ENCODE measurements around the gene ANXA1. TPM values are rescaled to one million over a fixed set of nuclear protein-coding genes. Genes with fewer than 3 reads are reported as not detected.

Gene ANXA1
- total and polyA plus RNA-seq, 4 experiments from 2014 or later, result 324 to 1,202 (median 478) TPM

GRCh38 chr9:73137286-73137899, 14.3 kb upstream of the ANXA1 start:
- DNase-seq, result no peak
- Mint-ChIP-seq H3K36me3 (no peaks in the 10 kb centered on the region), H3K4me3 (no peak overlapping the region), H3K27ac (peak overlapping the region in 3 of 7 donors; percentile 10 to 40 (median 15)), H3K4me1 (peaks cover 5 to 15% (median 10%) of the 10 kb centered on the region in 4 donors), H3K9me3 (no peaks in the 10 kb centered on the region), H3K27me3 (no peaks in the 10 kb centered on the region)
- H3K4me3 ChIP-seq (ENCODE audit: low read length in 2 of 2), result no peak overlapping the region
- ChIA-PET CTCF (ENCODE audit: partially characterized antibody) (no interaction called here), POLR2A (ENCODE audit: partially characterized antibody) (interaction anchor here (1.2 kb wide), 2 partner anchors 9 to 16 kb away, joined by 5 read pairs; no protein-coding TSS in a partner anchor)
- no peaks in the 10 kb centered on the region for H3K9me3 ChIP-seq (ENCODE audit: control insufficient read depth in 1 of 2, low read length in 2 of 2)
- no peaks in the 10 kb centered on the region for H3K36me3 ChIP-seq (ENCODE audit: insufficient read depth, low read length)
- H3K27me3 ChIP-seq (ENCODE audit: insufficient read depth, low read length), result no peaks in the 10 kb centered on the region
- peaks cover 15% of the 10 kb centered on the region for H3K4me1 ChIP-seq (ENCODE audit: insufficient read depth, low read length)
- H3K27ac ChIP-seq (ENCODE audit: low read depth, low read length), result no peak overlapping the region
- intact Hi-C loops (cut with micrococcal nuclease), result no loop called here

DNA sequence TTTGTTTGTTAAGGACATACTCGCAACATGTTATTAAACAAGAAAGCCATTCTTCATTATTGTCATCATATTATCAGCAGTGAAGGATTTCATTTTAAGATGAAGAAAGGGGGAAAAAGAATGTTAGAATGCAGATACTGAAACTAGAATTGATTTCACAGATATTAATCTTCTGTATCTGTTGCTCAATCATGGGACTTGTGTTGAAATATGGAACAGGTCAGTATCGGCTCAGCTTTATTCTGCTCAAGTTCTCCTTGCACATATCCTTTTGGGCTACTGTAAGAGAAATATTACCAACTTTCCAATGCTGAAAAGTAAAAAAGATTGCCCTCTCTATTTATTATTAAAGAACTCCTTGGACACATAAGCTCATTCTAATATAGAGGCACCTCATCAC, 13.8 kb upstream of the ANXA1 start:
- intact Hi-C loops (cut with micrococcal nuclease), result no loop called here
- Histone ChIP-seq H3K4me3 (ENCODE audit: low read length in 2 of 2) (no peak overlapping the region), H3K27me3 (ENCODE audit: insufficient read depth, low read length) (no peaks in the 10 kb centered on the region), H3K27ac (ENCODE audit: low read depth, low read length) (no peak overlapping the region), H3K9me3 (ENCODE audit: control insufficient read depth in 1 of 2, low read length in 2 of 2) (no peaks in the 10 kb centered on the region), H3K36me3 (ENCODE audit: insufficient read depth, low read length) (no peaks in the 10 kb centered on the region), H3K4me1 (ENCODE audit: insufficient read depth, low read length) (peaks cover 12% of the 10 kb centered on the region)
- Mint-ChIP-seq H3K4me1 (peaks cover 5 to 9% (median 8%) of the 10 kb centered on the region in 4 donors), H3K27me3 (no peaks in the 10 kb centered on the region), H3K27ac (no peak overlapping the region), H3K9me3 (no peaks in the 10 kb centered on the region), H3K4me3 (no peak overlapping the region), H3K36me3 (no peaks in the 10 kb centered on the region)
- POLR2A ChIA-PET (ENCODE audit: partially characterized antibody), result interaction anchor here (1.2 kb wide), 2 partner anchors 8 to 15 kb away, joined by 5 read pairs; no protein-coding TSS in a partner anchor
- CTCF ChIA-PET (ENCODE audit: partially characterized antibody), result no interaction called here
- DNase-seq, result no peak

GRCh38 chr9:73138516-73138915, 13.1 kb upstream of the ANXA1 start:
- Histone ChIP-seq H3K4me1 (ENCODE audit: insufficient read depth, low read length) (peaks cover 7% of the 10 kb centered on the region), H3K9me3 (ENCODE audit: control insufficient read depth in 1 of 2, low read length in 2 of 2) (no peaks in the 10 kb centered on the region), H3K27me3 (ENCODE audit: insufficient read depth, low read length) (no peaks in the 10 kb centered on the region), H3K4me3 (ENCODE audit: low read length in 2 of 2) (no peak overlapping the region), H3K27ac (ENCODE audit: low read depth, low read length) (no peak overlapping the region), H3K36me3 (ENCODE audit: insufficient read depth, low read length) (no peaks in the 10 kb centered on the region)
- no peaks in the 10 kb centered on the region for H3K9me3 Mint-ChIP-seq
- H3K27ac Mint-ChIP-seq, result no peak overlapping the region
- no peak overlapping the region for H3K4me3 Mint-ChIP-seq
- CTCF ChIA-PET (ENCODE audit: partially characterized antibody), result no interaction called here
- no peaks in the 10 kb centered on the region for H3K36me3 Mint-ChIP-seq
- POLR2A ChIA-PET (ENCODE audit: partially characterized antibody), result no interaction called here
- intact Hi-C loops (cut with micrococcal nuclease), result no loop called here
- peaks cover 3 to 6% (median 5%) of the 10 kb centered on the region in 4 donors for H3K4me1 Mint-ChIP-seq
- no peaks in the 10 kb centered on the region for H3K27me3 Mint-ChIP-seq
- DNase-seq, result no peak

- Mint-ChIP-seq H3K4me3 (no peak overlapping the region), H3K4me1 (peaks cover 3 to 14% (median 7%) of the 10 kb centered on the region in 4 donors), H3K9me3 (no peaks in the 10 kb centered on the region), H3K27me3 (no peaks in the 10 kb centered on the region), H3K27ac (no peak overlapping the region), H3K36me3 (no peaks in the 10 kb centered on the region)
- H3K27ac ChIP-seq (ENCODE audit: low read depth, low read length), result no peak overlapping the region
- no peak for DNase-seq
- H3K36me3 ChIP-seq (ENCODE audit: insufficient read depth, low read length), result no peaks in the 10 kb centered on the region
- no peaks in the 10 kb centered on the region for H3K27me3 ChIP-seq (ENCODE audit: insufficient read depth, low read length)
- CTCF ChIA-PET (ENCODE audit: partially characterized antibody), result interaction anchor here (2.2 kb wide), 1 partner anchor 8 kb away, joined by 6 read pairs; no protein-coding TSS in a partner anchor
- H3K4me1 ChIP-seq (ENCODE audit: insufficient read depth, low read length), result no peaks in the 10 kb centered on the region
- POLR2A ChIA-PET (ENCODE audit: partially characterized antibody), result interaction anchor here (1.6 kb wide), 1 partner anchor 11 kb away, joined by 8 read pairs; the partner anchor contains the start of gene ANXA1
- intact Hi-C loops (cut with micrococcal nuclease), result no loop called here
- H3K4me3 ChIP-seq (ENCODE audit: low read length in 2 of 2), result no peak overlapping the region
- H3K9me3 ChIP-seq (ENCODE audit: control insufficient read depth in 1 of 2, low read length in 2 of 2), result no peaks in the 10 kb centered on the region
Measured at GRCh38 chr9:73141282-73141681, 10.4 kb upstream of the ANXA1 start.

DNA sequence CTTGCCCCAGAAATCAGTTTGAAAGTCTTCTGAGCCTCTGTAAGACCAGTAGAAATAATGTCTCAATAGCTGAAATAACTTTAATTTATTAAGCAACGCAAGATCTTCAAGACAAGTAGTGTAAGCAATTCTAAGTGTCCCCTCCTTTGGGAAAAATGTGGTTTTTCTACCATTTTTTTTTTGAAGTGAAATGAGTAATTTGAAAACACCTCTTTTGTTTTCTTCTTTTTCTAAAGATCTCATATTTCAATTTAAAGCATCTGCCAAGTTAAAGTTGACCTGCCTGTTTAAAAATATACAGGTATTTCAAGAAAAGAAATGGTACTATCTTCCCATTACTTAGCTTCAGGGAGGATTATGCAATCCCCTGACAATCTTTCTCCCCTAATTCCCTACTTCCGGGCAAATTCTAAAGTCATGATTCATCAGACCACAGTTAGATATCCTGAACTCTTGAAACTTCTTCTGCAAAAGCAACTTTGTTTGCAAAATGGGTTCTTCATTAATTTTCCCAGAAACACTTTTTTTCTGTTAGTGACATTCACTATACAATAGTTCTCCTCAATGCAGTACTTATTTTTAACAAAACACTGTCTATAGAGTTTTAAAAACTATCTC, 7.8 kb upstream of the ANXA1 start:
- Mint-ChIP-seq H3K27ac (no peak overlapping the region), H3K27me3 (no peaks in the 10 kb centered on the region), H3K4me3 (no peak overlapping the region), H3K4me1 (peaks cover 10 to 27% (median 16%) of the 10 kb centered on the region in 4 donors), H3K9me3 (no peaks in the 10 kb centered on the region), H3K36me3 (no peaks in the 10 kb centered on the region)
- Histone ChIP-seq H3K36me3 (ENCODE audit: insufficient read depth, low read length) (no peaks in the 10 kb centered on the region), H3K27ac (ENCODE audit: low read depth, low read length) (no peak overlapping the region), H3K9me3 (ENCODE audit: control insufficient read depth in 1 of 2, low read length in 2 of 2) (no peaks in the 10 kb centered on the region), H3K4me3 (ENCODE audit: low read length in 2 of 2) (no peak overlapping the region), H3K4me1 (ENCODE audit: insufficient read depth, low read length) (peaks cover 8% of the 10 kb centered on the region), H3K27me3 (ENCODE audit: insufficient read depth, low read length) (no peaks in the 10 kb centered on the region)
- no peak for DNase-seq
- intact Hi-C loops (cut with micrococcal nuclease), result no loop called here
- ChIA-PET POLR2A (ENCODE audit: partially characterized antibody) (interaction anchor here (0.7 to 2.3 kb wide), 4 partner anchors 9 to 17 kb away, joined by 3 to 13 read pairs (median 4); no protein-coding TSS in a partner anchor), CTCF (ENCODE audit: partially characterized antibody) (interaction anchor here (0.7 kb wide), 2 partner anchors 9 to 19 kb away, joined by 3 to 4 read pairs; no protein-coding TSS in a partner anchor)

DNA sequence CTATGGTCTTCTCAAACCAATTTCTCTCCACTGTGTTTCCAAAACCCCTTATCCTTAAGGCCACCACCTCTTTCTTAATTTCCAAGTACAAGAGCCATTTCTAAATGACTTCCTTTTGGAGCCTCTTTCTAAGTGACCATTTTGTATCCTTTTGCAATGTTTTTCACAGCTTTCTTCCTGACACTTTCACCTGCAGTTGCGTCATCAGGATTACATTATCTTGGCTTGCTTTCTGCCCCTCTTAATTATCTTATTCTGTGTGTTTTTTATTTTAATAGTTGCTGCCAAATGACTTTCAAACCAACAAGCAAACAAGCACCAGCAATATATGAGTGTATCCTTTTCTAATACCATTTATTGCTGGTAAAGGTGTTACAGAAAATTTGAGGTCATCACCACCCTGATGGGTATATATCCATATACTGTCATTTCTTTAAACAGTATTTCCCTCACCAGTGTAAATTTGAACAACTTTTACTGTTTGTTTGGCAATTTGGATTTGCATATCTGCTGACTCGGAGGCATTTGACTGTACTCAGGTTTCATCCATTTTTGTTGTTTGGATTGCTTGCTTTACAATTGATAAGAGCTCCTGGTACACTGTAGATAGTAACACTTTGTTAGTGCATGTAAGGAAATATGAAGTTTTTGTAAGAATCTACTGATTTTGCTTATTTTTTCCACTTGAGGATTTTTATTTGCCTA, 5.4 kb upstream of the ANXA1 start:
- no peak for DNase-seq
- POLR2A ChIA-PET (ENCODE audit: partially characterized antibody), result interaction anchor here (1.3 to 3.8 kb wide), 2 partner anchors 9 to 14 kb away, joined by 5 to 41 read pairs; no protein-coding TSS in a partner anchor
- no peak overlapping the region for H3K4me3 Mint-ChIP-seq
- Histone ChIP-seq H3K4me3 (ENCODE audit: low read length in 2 of 2) (no peak overlapping the region), H3K9me3 (ENCODE audit: control insufficient read depth in 1 of 2, low read length in 2 of 2) (no peaks in the 10 kb centered on the region), H3K4me1 (ENCODE audit: insufficient read depth, low read length) (peaks cover 33% of the 10 kb centered on the region), H3K36me3 (ENCODE audit: insufficient read depth, low read length) (no peaks in the 10 kb centered on the region), H3K27me3 (ENCODE audit: insufficient read depth, low read length) (no peaks in the 10 kb centered on the region), H3K27ac (ENCODE audit: low read depth, low read length) (no peak overlapping the region)
- peak overlapping the region in 1 of 7 donors; percentile 26 for H3K27ac Mint-ChIP-seq
- CTCF ChIA-PET (ENCODE audit: partially characterized antibody), result interaction anchor here (1.2 kb wide), 1 partner anchor 12 kb away, joined by 3 read pairs; no protein-coding TSS in a partner anchor
- peaks cover 20 to 42% (median 31%) of the 10 kb centered on the region in 4 donors for H3K4me1 Mint-ChIP-seq
- no peaks in the 10 kb centered on the region for H3K9me3 Mint-ChIP-seq
- peaks cover 0 to 2% of the 10 kb centered on the region in 2 donors for H3K36me3 Mint-ChIP-seq
- H3K27me3 Mint-ChIP-seq, result no peaks in the 10 kb centered on the region
- intact Hi-C loops (cut with micrococcal nuclease), result no loop called here

Data from CD4-positive, alpha-beta memory T cell (primary cell).